D721Med (cell line): ENCODE results near the gene CAPG.
A peak's percentile ranks its signal among the peaks of the same experiment; 100 is the strongest.

Source experiments
- DNase-seq: peaks from one replicate; pipeline ENCODE4 v3.0.0; 2011; ENCODE audit warnings: low spot score; ENCODE audit not compliant: insufficient read length
- FAIRE-seq: peaks from 2 replicates; lab custom pipeline; 2011; peaks lifted over from hg19 to GRCh38; lab: Jason Lieb, UNC
- TF ChIP-seq, protein P1 (sequence below): IDR thresholded peaks from 2 replicates; pipeline ENCODE4 v1.5.1; 2012; ENCODE audit warnings: mild to moderate bottlenecking, control low read depth; ENCODE audit not compliant: insufficient read depth; ENCODE audit errors: missing control alignments

CAPG gene

DNA sequence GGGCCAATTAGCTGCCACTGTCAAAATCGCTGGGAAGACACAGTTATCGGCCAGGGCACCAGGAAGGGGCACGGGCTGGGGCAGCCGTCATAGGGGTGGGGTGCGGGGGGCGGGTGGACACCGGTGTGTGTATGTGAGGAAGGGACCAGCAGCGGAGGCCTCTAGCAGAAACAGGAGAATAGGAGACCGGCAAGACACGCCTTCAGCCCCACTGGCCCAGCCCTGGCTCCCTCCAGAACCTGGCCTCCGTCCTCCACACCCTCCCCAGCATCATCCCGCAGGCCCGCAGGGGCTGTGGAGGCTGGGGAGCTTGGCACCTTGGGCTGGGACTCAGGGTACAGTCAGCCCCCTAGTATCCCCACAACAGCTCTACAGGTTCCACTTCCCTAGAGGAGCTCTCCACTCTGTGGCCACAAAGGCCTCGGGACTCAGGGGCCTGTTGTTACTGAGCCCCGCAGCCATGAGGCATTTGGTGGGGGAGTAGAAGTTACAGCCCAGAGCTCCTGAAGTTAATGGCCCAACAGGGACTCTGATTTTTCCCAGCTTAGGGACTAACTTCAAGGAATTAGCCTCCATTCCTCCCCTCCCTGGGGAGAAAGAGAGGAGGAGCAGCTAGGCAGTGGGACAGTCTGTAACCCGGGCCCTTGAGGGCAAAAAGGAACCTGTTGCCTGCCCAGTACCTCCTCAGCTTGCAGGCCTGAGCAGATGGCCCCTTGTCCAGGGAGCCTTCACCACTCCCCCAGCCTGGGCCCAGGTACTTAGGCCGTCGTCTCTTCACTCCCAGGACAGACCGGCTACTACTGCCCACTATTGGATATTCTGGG is 28.2 kb upstream of the CAPG start:
- no peak for FAIRE-seq
- TF ChIP-seq, protein P1, sequence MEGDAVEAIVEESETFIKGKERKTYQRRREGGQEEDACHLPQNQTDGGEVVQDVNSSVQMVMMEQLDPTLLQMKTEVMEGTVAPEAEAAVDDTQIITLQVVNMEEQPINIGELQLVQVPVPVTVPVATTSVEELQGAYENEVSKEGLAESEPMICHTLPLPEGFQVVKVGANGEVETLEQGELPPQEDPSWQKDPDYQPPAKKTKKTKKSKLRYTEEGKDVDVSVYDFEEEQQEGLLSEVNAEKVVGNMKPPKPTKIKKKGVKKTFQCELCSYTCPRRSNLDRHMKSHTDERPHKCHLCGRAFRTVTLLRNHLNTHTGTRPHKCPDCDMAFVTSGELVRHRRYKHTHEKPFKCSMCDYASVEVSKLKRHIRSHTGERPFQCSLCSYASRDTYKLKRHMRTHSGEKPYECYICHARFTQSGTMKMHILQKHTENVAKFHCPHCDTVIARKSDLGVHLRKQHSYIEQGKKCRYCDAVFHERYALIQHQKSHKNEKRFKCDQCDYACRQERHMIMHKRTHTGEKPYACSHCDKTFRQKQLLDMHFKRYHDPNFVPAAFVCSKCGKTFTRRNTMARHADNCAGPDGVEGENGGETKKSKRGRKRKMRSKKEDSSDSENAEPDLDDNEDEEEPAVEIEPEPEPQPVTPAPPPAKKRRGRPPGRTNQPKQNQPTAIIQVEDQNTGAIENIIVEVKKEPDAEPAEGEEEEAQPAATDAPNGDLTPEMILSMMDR = no peak
- no peak for DNase-seq

GRCh38 chr2:85437488-85438200 is 27.5 kb upstream of the CAPG start:
- TF ChIP-seq, protein P1 = no peak
- no peak for FAIRE-seq
- DNase-seq = peak; percentile 93

DNA sequence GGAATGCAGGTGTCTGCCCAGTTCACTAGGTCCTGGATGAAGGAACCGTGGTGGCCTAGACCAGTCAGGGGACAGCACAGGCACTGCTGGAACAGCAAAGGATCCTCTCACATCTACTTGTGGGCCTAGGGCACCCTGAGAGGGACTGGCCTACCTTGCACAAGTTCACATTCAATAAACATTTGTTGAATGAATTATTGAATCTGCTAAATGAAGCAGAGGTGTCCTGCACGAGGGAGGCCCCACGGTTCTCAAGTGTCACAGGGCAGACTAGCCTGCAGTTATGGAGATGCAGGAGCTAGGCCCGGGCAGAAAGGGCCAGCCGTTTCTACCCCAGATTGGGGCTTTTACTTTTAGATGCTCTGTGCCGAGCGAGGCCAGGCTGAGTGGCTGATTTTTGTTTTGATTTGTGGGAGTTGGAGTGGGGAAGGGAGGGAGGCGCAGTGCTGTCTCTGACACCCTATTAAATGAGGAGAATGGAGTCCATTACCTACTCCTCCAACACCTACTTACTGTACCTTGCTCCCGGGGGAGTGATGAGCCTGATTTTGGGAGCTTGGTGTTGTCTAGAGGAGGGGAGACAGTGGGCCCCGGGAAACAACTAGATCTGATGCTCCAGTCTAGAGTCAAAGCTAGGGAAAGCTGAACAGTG is 26.8 kb upstream of the CAPG start:
- FAIRE-seq (no peak), DNase-seq (no peak)
- TF ChIP-seq, protein P1 = no peak

DNA sequence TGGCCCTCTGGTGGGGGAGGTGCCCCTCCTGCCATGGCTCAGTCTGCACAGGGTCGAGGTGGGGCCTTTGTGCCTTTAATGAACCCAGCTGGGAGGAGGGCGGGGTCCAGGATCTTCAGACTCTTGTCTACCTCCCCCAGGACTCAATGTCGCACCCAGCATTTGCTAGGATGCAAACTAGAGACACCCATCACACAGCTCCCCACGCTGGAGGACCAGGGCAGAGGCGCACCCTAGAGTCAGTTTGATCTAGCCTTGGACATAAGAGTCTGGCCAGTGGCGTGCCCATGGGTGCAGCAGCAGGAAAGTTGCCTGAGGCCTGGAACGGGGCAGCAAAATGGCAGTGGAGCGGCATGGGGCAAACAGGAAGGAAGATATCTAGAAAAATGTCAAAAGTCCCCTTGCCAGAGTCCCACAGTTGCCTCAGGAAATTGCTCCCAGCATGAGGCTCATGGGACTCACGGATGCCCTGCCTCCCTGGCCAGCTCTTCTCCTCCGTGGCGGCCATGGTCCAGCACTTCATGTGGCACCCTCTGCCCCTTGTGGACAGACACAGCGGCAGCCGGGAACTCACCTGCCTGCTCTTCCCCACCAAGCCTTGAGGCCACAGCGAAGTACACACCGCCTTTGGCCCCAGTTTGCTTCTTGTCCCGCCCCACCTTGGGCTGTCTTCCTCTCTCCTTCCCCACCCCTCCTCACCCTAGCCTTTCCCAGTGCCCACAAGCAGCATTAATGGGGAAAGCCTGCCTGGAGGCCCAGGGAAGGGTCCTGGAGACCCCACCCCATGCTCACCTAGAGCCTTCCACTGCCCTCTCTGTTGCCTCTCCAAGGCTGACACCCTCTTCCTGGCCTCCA is 26.0 kb upstream of the CAPG start:
- no peak for FAIRE-seq
- TF ChIP-seq, protein P1 = no peak
- DNase-seq = no peak

- TF ChIP-seq, protein P1 = no peak
- DNase-seq (no peak), FAIRE-seq (no peak)
Measured at GRCh38 chr2:85435220-85435958, 25.2 kb upstream of the CAPG start.

DNA sequence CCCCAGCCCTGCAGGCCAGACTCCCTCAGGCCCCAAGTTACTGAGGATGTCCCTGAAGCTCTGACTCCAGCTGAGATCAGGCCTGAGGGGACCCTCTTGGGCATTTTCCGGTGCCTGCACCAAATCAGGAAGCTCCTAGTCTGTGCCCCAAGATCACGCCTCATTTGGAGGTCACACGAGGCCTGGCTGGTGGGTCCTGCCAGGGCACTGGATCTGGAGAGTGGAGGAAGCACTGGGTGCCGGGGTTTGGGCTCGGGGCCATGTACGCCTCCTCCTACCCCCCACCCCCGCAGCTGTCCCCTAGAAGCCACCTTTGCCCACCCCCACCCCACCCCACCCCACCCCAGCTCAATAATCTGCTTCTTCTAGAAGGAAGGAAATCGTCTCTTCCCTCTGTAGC is 24.5 kb upstream of the CAPG start:
- DNase-seq (no peak), FAIRE-seq (no peak)
- TF ChIP-seq, protein P1 = no peak
